ENCODE measurements around the gene BCL11B.
A peak's percentile ranks its signal among the peaks of the same experiment; 100 is the strongest.
"Not testable (repeated sequence)": the region's sequence is repeated elsewhere in the genome, so short reads cannot be mapped to it uniquely, and the experiment has no call there.

BCL11B gene

DNA sequence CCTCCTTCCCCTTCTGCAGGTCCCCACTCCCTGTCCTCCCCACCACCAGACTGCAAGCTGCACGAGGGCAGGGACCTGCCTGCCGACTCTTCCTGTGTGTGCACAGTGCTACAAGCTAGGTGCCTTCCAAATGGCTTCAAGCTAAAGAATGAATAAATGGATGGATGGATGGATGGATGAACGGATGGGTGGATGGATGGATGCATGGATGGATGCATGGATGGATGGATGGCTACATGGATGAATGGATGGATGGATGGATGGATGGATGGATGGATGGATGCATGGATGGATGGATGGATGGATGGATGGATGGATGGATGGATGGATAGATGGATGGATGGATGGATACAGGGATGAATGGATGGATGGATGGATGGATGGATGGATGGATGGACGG lies 43.2 kb downstream of the BCL11B start:
- not testable (repeated sequence) for H3K4me1 Mint-ChIP-seq; ATAC-seq (replicated peaks); H3K9me3 Mint-ChIP-seq; H3K36me3 Mint-ChIP-seq; H3K4me3 Mint-ChIP-seq; DNase-seq
- Mint-ChIP-seq H3K27ac (peak overlapping the region; percentile 2), H3K27me3 (peaks cover 27 to 70% of the 10 kb centered on the region in 2 donors)

DNA sequence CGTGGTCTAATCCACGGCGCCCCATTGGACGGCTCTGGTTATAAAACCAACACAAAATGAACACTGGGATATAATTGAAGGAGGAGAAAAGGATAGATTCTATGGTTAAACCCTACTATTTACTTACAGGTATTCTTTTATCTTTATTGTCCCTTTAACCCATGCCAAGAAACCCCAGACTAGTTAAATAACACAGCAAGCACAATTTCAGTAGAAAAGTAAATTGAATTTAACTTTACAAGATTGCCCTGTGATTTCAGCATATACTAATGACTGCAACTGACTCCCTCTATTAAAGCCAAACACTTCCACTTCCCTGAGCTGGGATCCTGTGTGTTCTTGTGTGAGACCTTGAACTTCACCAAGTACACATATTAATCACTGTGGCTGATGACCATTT lies 45.3 kb downstream of the BCL11B start:
- ATAC-seq (replicated peaks): no peak
- no peak overlapping the region for H3K4me3 Mint-ChIP-seq

DNA sequence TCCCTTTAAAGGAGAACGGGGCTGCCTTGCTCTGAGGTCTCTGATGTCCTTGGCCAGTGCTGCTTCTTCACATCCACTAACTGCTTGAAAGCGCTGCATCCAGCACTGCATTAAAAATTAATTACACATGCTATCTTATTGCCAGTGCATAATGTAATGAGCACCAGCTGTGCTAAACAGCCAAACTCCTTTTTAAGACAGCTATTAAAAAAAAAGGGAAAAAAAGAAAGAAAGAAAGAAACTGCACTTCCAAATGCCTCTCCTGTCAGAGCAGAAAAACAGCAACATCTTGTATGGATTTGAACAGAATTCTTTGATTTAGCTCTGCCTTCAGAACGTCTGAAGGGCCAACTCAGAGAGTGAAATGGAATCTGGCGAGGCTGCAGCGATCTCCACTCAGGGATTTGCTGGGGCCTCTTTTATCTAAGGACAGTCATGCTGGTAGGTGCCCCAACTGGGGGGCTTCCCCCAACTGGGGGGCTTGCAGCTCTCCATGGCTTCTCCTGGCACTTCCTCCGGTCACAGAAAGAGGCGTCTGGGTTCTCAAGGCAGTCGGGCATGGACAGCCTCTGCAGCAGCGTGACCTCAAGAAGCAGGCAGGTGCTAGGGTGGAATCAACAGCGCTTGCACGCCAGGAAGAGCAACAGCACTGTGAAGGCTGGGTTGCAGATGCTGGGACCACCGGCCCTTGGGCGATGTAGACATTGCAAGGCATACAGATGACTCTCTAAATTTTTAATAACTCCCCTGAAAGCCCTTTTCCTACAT lies 46.4 kb downstream of the BCL11B start:
- Mint-ChIP-seq H3K36me3 (no peaks in the 10 kb centered on the region), H3K9me3 (peaks cover 4 to 6% of the 10 kb centered on the region in 2 donors), H3K27me3 (peaks cover 14 to 50% of the 10 kb centered on the region in 2 donors), H3K4me1 (no peaks in the 10 kb centered on the region), H3K4me3 (no peak overlapping the region), H3K27ac (no peak overlapping the region)
- DNase-seq (no peak), ATAC-seq (replicated peaks) (no peak)

More for the DNA sequence above, 45.3 kb downstream of the BCL11B start:
- Mint-ChIP-seq H3K36me3 (no peaks in the 10 kb centered on the region), H3K27me3 (peaks cover 17 to 52% of the 10 kb centered on the region in 2 donors), H3K27ac (no peak overlapping the region), H3K4me1 (no peaks in the 10 kb centered on the region), H3K9me3 (peaks cover 4 to 6% of the 10 kb centered on the region in 2 donors)
- DNase-seq: no peak

DNA sequence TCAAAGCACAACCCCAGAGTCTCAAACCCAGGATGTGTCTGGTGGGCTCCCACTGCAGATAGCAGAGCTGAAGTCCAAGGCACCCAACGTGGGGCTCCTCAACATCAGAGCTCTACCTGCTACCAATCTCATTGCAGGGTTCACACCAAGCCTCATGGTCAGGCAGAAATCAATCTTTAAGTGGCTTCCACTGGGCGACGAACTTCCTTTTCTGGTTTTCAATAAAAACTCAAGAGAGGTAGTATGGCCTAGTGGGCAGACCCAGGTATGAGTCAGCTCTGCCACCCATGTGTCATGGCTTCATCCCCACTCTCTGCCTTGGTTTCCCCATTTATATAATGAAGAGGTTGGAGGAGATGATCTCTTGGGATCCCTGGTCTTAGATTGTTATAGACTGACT lies 47.0 kb downstream of the BCL11B start:
- no peak for ATAC-seq (replicated peaks)
- H3K4me1 Mint-ChIP-seq: no peaks in the 10 kb centered on the region
- H3K4me3 Mint-ChIP-seq: no peak overlapping the region
- H3K36me3 Mint-ChIP-seq: no peaks in the 10 kb centered on the region
- no peak for DNase-seq
- H3K27ac Mint-ChIP-seq: no peak overlapping the region
- H3K27me3 Mint-ChIP-seq: peaks cover 7 to 43% of the 10 kb centered on the region in 2 donors
- peaks cover 4 to 6% of the 10 kb centered on the region in 2 donors for H3K9me3 Mint-ChIP-seq

DNA sequence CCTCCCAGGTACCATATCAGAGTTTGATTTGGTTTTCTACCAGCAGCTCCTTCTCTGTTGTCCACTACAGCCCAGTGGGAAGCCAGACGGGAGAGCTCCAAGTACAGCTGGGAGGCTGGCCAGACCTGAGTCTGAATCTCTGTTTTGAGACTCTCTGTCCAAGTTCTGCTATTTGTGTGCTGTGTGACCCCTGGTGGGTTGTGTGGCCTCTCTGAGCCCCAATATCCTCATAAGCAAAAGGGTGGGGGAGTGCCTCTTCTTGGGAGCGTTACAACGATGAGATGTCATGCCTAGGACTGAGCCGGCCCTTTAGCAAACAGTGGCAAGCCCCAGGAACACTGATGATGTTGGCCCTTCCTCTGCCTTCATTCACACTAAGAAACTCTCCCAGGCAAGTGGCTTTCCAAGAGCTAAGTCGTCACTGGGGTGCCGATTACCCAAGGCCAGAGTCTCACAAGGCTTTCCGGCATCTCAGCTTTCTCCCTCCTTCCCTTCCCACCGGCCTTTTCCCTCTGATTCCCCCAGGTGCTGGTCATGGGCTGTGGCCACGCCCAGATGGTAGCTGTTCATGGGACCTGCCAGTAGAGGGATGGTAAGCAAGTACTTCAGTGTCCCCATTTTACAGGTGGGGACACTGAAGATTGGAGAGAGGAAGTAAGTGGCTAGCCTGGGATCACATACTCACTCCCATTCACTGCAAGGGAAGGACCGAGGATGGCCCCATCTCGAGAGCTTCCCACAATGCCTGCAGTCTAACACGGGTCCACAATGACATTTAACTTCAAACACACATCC lies 47.7 kb downstream of the BCL11B start:
- no peak overlapping the region for H3K4me3 Mint-ChIP-seq
- no peak overlapping the region for H3K27ac Mint-ChIP-seq
- no peaks in the 10 kb centered on the region for H3K36me3 Mint-ChIP-seq
- peaks cover 7 to 39% of the 10 kb centered on the region in 2 donors for H3K27me3 Mint-ChIP-seq
- no peaks in the 10 kb centered on the region for H3K4me1 Mint-ChIP-seq
- DNase-seq (no peak), ATAC-seq (replicated peaks) (no peak)
- H3K9me3 Mint-ChIP-seq: peaks cover 4 to 6% of the 10 kb centered on the region in 2 donors

DNA sequence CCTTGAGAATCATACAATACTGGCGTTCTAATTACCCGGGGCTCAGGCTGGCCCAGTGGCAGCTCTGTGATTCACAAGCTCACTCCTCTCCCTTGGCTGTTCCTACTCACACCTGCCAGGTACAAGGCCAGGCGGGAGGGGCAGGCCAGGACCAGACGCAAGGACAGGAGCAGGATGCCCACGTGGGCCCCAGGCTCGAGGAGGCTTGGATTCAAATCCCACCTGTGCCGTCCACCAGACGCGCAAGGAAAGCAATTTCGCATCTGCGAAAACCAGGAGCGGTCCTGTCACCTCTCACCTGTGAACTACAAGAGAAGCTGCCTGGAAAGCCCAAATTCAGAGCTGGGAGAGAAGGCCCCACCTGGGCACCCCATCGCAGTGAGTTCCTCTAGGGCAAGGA lies 50.6 kb downstream of the BCL11B start:
- H3K4me1 Mint-ChIP-seq: no peaks in the 10 kb centered on the region
- H3K36me3 Mint-ChIP-seq: no peaks in the 10 kb centered on the region
- H3K9me3 Mint-ChIP-seq: peaks cover 6% of the 10 kb centered on the region in 2 donors
- no peak for DNase-seq
- no peak for ATAC-seq (replicated peaks)
- H3K27me3 Mint-ChIP-seq: peaks cover 0 to 23% of the 10 kb centered on the region in 2 donors
- no peak overlapping the region for H3K27ac Mint-ChIP-seq
- H3K4me3 Mint-ChIP-seq: no peak overlapping the region

DNA sequence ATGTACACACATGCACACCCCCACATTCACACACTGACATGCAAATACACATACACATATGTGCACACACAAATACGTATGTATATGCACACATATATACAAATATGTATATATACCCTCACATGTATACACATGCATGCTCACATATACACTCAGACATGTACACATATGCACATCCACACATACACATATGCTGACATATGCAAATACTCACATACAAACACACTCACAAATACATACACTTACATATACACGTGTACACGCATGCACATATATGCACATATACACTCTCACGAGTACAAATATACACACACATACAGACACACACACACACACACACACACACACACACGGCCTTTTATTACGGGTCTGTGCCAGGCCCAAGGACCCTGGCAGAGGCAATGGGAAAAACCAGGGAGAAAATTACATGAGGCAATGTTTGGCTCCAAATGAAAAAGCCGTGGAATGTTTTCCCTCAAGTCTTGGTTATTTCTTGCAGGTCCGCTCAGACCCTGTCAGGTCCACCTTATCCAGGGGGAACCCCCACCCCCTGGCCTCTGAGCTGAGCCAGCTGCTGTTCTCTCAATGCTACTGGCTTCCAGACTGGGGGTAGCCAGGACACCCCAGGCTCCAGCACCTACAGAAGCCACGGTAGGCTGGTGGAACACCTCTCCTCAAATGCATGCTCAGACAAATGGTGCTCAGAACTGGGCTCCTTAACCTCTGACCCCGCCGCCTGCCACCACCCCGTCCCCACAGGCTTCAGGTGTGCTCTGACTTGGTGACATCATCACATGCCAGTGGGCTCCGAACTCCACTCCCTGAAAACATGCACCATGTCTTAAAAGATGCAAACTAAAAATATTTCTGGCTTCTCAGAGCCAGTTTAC lies 54.7 kb downstream of the BCL11B start:
- Mint-ChIP-seq H3K27ac (no peak overlapping the region), H3K9me3 (peaks cover 6 to 7% of the 10 kb centered on the region in 2 donors)

DNA sequence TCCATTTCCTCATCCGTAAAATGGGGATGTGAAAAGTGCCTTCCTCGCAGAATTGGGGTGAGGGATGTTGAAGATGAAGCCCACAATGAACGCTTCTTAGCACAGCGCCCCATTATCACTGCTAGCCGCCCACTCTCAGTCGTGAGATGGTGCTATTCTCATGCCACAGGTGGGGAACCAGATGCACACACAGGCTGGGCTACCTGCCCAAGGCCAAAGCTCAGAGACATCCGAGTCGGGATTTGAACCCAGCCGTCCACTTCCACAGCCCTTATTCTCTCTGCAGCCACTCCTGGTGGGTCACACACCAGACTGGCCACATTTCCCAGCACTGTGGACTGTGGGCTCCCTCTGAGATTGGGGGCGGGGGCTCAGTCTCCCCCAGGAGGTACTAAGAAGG lies 55.8 kb downstream of the BCL11B start:
- DNase-seq: no peak
- Mint-ChIP-seq H3K27me3 (peaks cover 0 to 5% of the 10 kb centered on the region in 2 donors), H3K9me3 (peaks cover 6 to 7% of the 10 kb centered on the region in 2 donors), H3K27ac (no peak overlapping the region), H3K4me3 (no peak overlapping the region), H3K4me1 (no peaks in the 10 kb centered on the region), H3K36me3 (no peaks in the 10 kb centered on the region)
- ATAC-seq (replicated peaks): no peak

More for the DNA sequence above, 54.7 kb downstream of the BCL11B start:
- Mint-ChIP-seq H3K4me1 (no peaks in the 10 kb centered on the region), H3K36me3 (no peaks in the 10 kb centered on the region), H3K4me3 (no peak overlapping the region), H3K27me3 (no peaks in the 10 kb centered on the region)
- ATAC-seq (replicated peaks) (no peak), DNase-seq (no peak)

DNA sequence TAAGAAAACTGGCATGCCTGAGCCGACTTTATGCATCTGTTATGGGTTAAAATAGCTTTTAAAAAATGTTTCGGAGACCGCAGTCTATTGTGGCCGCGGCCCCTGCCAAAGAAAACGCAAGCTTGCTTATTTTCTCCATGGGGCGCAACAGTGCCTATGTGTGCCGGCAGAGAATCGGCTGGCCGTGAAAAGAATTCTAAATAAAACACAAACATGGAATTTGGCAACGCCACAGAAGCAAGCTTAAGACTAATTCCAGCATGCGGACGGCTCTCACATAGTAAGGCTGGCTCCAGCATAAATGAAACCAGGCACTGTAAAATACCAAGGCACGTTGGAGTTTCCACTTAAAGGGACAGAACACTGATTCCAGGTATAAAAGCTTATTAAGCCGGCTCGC lies 56.7 kb downstream of the BCL11B start:
- ATAC-seq (replicated peaks) (no peak), DNase-seq (no peak)
- peaks cover 0 to 5% of the 10 kb centered on the region in 2 donors for H3K27me3 Mint-ChIP-seq
- no peak overlapping the region for H3K4me3 Mint-ChIP-seq
- no peaks in the 10 kb centered on the region for H3K4me1 Mint-ChIP-seq
- no peaks in the 10 kb centered on the region for H3K36me3 Mint-ChIP-seq
- peaks cover 6 to 7% of the 10 kb centered on the region in 2 donors for H3K9me3 Mint-ChIP-seq
- H3K27ac Mint-ChIP-seq: no peak overlapping the region

DNA sequence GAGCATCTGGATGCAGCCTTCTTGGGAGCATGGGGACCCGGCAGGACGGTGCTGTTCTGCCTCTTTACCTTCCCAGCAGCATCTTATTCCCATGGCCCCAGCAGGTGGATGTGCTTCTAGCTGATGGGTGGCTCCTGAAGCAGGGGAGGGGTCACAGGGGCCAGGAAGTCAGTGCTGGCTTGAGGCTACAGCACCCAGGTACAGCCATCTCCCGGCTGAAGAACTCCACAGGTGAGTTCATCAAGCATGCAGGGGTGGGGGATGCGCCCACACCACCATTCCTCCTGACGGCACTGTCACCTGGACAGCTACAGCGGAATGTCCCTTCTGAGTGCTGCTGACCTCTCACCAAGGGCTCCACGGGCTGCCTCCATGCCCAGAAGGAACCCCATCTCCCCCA lies 57.3 kb downstream of the BCL11B start:
- peaks cover 6 to 7% of the 10 kb centered on the region in 2 donors for H3K9me3 Mint-ChIP-seq
- ATAC-seq (replicated peaks) (no peak), DNase-seq (no peak)
- H3K4me1 Mint-ChIP-seq: no peaks in the 10 kb centered on the region
- H3K27me3 Mint-ChIP-seq: peaks cover 0 to 5% of the 10 kb centered on the region in 2 donors
- no peaks in the 10 kb centered on the region for H3K36me3 Mint-ChIP-seq
- H3K4me3 Mint-ChIP-seq: no peak overlapping the region
- H3K27ac Mint-ChIP-seq: no peak overlapping the region

DNA sequence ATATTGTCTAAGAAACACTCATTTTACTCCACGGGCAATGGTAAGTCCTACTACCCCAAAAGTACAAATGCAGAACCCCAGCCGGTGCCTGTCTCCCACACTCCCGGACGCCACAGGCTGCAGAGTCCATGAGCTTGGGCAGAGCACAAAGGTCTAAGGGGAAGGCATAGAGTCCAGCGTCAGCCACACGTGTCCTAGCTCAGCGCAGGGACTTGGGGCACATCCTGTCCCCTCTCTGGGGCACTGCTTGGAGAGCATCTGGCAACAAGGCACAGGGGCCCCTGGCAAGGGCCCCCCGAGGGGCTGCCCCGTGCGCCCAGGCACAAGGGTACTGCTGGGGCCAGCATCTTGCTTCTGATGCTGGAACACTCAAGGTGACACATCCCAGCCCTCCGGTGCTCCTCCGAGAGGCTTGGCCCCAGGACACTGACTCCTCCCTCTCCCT lies 58.4 kb downstream of the BCL11B start:
- ATAC-seq (replicated peaks): no peak
- DNase-seq: no peak
- no peaks in the 10 kb centered on the region for H3K4me1 Mint-ChIP-seq
- peaks cover 0 to 5% of the 10 kb centered on the region in 2 donors for H3K27me3 Mint-ChIP-seq
- no peaks in the 10 kb centered on the region for H3K36me3 Mint-ChIP-seq
- no peak overlapping the region for H3K27ac Mint-ChIP-seq
- peaks cover 6 to 7% of the 10 kb centered on the region in 2 donors for H3K9me3 Mint-ChIP-seq
- H3K4me3 Mint-ChIP-seq: no peak overlapping the region

DNA sequence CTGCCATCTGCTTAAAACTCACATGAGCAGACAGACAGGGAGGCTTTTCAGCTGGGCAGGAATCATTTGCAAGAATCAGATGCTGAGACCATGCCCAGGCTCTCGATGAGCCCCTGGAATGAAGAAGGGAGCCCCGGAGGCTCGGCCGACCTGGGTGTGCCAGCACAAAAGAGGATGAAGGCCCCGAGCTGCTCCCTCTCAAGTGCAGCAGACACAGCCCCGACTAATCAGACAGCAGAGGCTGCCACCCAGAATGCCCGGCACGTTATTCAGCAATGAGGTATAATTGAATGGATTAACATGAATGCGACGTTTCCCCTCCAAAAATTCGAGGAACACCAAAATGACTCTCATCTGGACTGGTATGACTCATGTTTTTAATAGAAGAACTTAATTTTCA lies 58.9 kb downstream of the BCL11B start:
- no peak overlapping the region for H3K27ac Mint-ChIP-seq
- peaks cover 0 to 5% of the 10 kb centered on the region in 2 donors for H3K27me3 Mint-ChIP-seq
- H3K36me3 Mint-ChIP-seq: no peaks in the 10 kb centered on the region
- no peak for ATAC-seq (replicated peaks)
- DNase-seq: no peak
- H3K9me3 Mint-ChIP-seq: peaks cover 6 to 7% of the 10 kb centered on the region in 2 donors
- no peak overlapping the region for H3K4me3 Mint-ChIP-seq
- H3K4me1 Mint-ChIP-seq: no peaks in the 10 kb centered on the region

DNA sequence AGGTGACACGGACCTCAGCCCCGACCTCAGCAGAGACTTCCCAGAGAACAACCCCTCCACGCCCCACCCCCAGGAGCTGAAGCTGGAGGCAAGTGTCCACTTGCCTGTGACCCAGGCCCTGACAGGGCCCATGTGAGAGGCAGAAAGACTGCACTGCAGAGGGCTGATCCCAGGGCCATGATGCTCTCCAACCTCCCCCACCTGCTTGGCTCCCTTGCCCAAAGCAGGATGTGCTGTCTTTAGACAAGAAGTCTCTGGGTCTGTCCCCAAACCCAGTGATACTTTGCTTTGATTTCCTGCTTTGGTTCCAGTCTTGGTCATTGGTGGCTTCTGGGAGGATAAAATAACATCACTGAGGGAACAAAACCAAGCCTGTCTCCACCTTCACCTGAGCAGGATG lies 59.4 kb downstream of the BCL11B start:
- Mint-ChIP-seq H3K27ac (no peak overlapping the region), H3K27me3 (peaks cover 0 to 8% of the 10 kb centered on the region in 2 donors), H3K4me1 (no peaks in the 10 kb centered on the region), H3K9me3 (peaks cover 6 to 7% of the 10 kb centered on the region in 2 donors), H3K4me3 (no peak overlapping the region), H3K36me3 (no peaks in the 10 kb centered on the region)
- DNase-seq: no peak
- ATAC-seq (replicated peaks): no peak

DNA sequence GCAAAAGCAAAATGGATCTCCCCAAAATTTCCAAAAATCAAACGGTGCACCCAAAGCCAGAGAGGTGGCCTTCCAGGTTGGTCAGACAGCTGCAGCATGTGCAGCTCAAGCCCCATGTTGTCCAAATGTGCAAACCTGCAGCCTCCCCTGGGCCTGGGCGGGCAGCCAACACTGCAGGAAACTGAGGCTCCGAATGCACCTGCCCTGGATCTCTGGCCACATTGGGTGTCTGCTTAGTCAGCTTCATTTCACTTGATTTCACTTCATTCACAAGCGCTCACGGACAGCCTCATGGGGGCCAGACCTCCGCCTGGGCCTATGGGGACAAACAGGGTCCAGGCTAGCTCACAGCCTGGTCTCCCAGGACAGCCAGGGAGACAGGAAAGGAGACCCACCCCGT lies 59.8 kb downstream of the BCL11B start:
- H3K27ac Mint-ChIP-seq: no peak overlapping the region
- peaks cover 0 to 10% of the 10 kb centered on the region in 2 donors for H3K27me3 Mint-ChIP-seq
- DNase-seq: no peak
- ATAC-seq (replicated peaks): no peak
- peaks cover 6 to 7% of the 10 kb centered on the region in 2 donors for H3K9me3 Mint-ChIP-seq
- no peak overlapping the region for H3K4me3 Mint-ChIP-seq
- H3K36me3 Mint-ChIP-seq: no peaks in the 10 kb centered on the region
- H3K4me1 Mint-ChIP-seq: no peaks in the 10 kb centered on the region
